Esophagus (tissue), 2 donors: ENCODE data around the gene HOXC10. TPM values are rescaled to one million over a fixed set of nuclear protein-coding genes. Genes with fewer than 3 reads are reported as not detected.

Source experiments
- H3K27ac ChIP-seq, 2 donors: one replicate each; pipeline ENCODE4 v1.5.1; 2013; ENCODE audit warnings: low read depth in 2 of 2, mild to moderate bottlenecking in 2 of 2, inconsistent platforms in 1 of 2, low read length in 1 of 2, moderate library complexity in 1 of 2
- H3K27me3 ChIP-seq, 2 donors: one replicate each; pipeline ENCODE4 v1.6.1; 2013; ENCODE audit warnings: low read length in 2 of 2, control low read depth in 1 of 2, mild to moderate bottlenecking in 1 of 2; ENCODE audit not compliant: insufficient read depth in 2 of 2, control insufficient read depth in 1 of 2
- H3K36me3 ChIP-seq, 2 donors: one replicate each; pipeline ENCODE4 v1.6.1; 2013; ENCODE audit warnings: low read length in 1 of 2; ENCODE audit not compliant: control insufficient read depth in 2 of 2, insufficient read depth in 2 of 2
- H3K4me1 ChIP-seq, 2 donors: one replicate each; pipeline ENCODE4 v1.6.1; 2013; ENCODE audit warnings: low read length in 1 of 2; ENCODE audit not compliant: control insufficient read depth in 2 of 2, insufficient read depth in 2 of 2
- H3K4me3 ChIP-seq, 2 donors: one replicate each; pipeline ENCODE4 v1.5.1; 2013; ENCODE audit warnings: low read length in 2 of 2, mild to moderate bottlenecking in 2 of 2, low read depth in 1 of 2, moderate library complexity in 1 of 2
- H3K9me3 ChIP-seq, 2 donors: one replicate each; pipeline ENCODE4 v1.6.1; 2013; ENCODE audit warnings: mild to moderate bottlenecking in 2 of 2, low read depth in 1 of 2, low read length in 1 of 2, moderate library complexity in 1 of 2; ENCODE audit not compliant: control insufficient read depth in 2 of 2, insufficient read depth in 1 of 2
- WGBS, 2 donors: extraction: QIAGEN DNeasy Blood & Tissue Kit; methylation state at CpG; one replicate each; pipeline ENCODE4 v1.1.7; 2013; 5-methylcytosine and 5-hydroxymethylcytosine counted together
- polyA plus RNA-seq, 2 donors: library from polyadenylated mRNA; stranded (reverse); fragments of 200-250 nt; gene quantifications; one replicate each; pipeline ENCODE4 v1.2.3, GENCODE V29; 2013
- donor health status: healthy with polysubstance abuse.
- donor health status: Bipolar disorder and iron deficiency.

Gene HOXC10
- polyA plus RNA-seq, 2 donors: 0.02 to 0.04 TPM

- whole genome bisulfite sequencing, 2 donors: 2 to 3% methylated on average over 12 of the region's 12 CpGs
- Histone ChIP-seq H3K27me3 (peaks cover 0 to 4% of the 10 kb centered on the region in 2 donors), H3K4me1 (peaks cover 0 to 10% of the 10 kb centered on the region in 2 donors), H3K27ac (peak within 1 kb of the TSS; percentile 42 to 86), H3K9me3 (no peaks in the 10 kb centered on the region), H3K36me3 (no peaks in the 10 kb centered on the region), H3K4me3 (peak within 1 kb of the TSS; percentile 29 to 53)
These were observed 47.7 kb downstream of the HOXC10 start, which contains the start of gene HOXC5 for GRCh38 chr12:54032627-54033100. Gene HOXC5, plus strand, starts transcription at chr12:54033050. Its CDS starts 73 bp downstream, at chr12:54033123.

GRCh38 chr12:54033106-54033979 is 48.4 kb downstream of the HOXC10 start:
- H3K36me3 ChIP-seq: no peaks in the 10 kb centered on the region
- H3K4me3 ChIP-seq: peak overlapping the region; percentile 29 to 53
- H3K27ac ChIP-seq: peak overlapping the region; percentile 42 to 86
- no peaks in the 10 kb centered on the region for H3K9me3 ChIP-seq
- peaks cover 0 to 13% of the 10 kb centered on the region in 2 donors for H3K4me1 ChIP-seq
- peaks cover 0 to 4% of the 10 kb centered on the region in 2 donors for H3K27me3 ChIP-seq
- 2 to 3% methylated on average over 46 to 61 of the region's 61 CpGs for WGBS, 2 donors

GRCh38 chr12:54033980-54034784 is 49.2 kb downstream of the HOXC10 start:
- Histone ChIP-seq H3K9me3 (no peaks in the 10 kb centered on the region), H3K27me3 (peaks cover 0 to 4% of the 10 kb centered on the region in 2 donors), H3K27ac (peak overlapping the region; percentile 38 to 42), H3K4me3 (peak overlapping the region; percentile 19 to 53), H3K4me1 (peaks cover 0 to 18% of the 10 kb centered on the region in 2 donors), H3K36me3 (no peaks in the 10 kb centered on the region)
- 11 to 18% methylated on average over 54 to 57 of the region's 57 CpGs for WGBS, 2 donors

GRCh38 chr12:54034785-54035310 is 49.9 kb downstream of the HOXC10 start:
- H3K27ac ChIP-seq: peak overlapping the region in 1 of 2 donors; percentile 38
- peak overlapping the region; percentile 19 to 53 for H3K4me3 ChIP-seq
- no peaks in the 10 kb centered on the region for H3K9me3 ChIP-seq
- no peaks in the 10 kb centered on the region for H3K36me3 ChIP-seq
- WGBS, 2 donors: 42 to 48% methylated on average over 22 of the region's 22 CpGs
- no peaks in the 10 kb centered on the region for H3K27me3 ChIP-seq
- peaks cover 0 to 18% of the 10 kb centered on the region in 2 donors for H3K4me1 ChIP-seq

GRCh38 chr12:54035568-54036264 is 50.8 kb downstream of the HOXC10 start:
- peaks cover 0 to 18% of the 10 kb centered on the region in 2 donors for H3K4me1 ChIP-seq
- no peaks in the 10 kb centered on the region for H3K9me3 ChIP-seq
- WGBS, 2 donors: 58 to 71% methylated on average over 6 of the region's 6 CpGs
- no peaks in the 10 kb centered on the region for H3K36me3 ChIP-seq
- H3K27ac ChIP-seq: no peak overlapping the region
- H3K4me3 ChIP-seq: no peak overlapping the region
- no peaks in the 10 kb centered on the region for H3K27me3 ChIP-seq

GRCh38 chr12:54036620-54037359 is 51.8 kb downstream of the HOXC10 start:
- H3K36me3 ChIP-seq: no peaks in the 10 kb centered on the region
- WGBS, 2 donors: 47 to 60% methylated on average over 14 of the region's 14 CpGs
- peaks cover 0 to 18% of the 10 kb centered on the region in 2 donors for H3K4me1 ChIP-seq
- no peaks in the 10 kb centered on the region for H3K27me3 ChIP-seq
- no peaks in the 10 kb centered on the region for H3K9me3 ChIP-seq
- peak overlapping the region; percentile 14 to 85 for H3K27ac ChIP-seq
- H3K4me3 ChIP-seq: peak overlapping the region in 1 of 2 donors; percentile 23

- Histone ChIP-seq H3K36me3 (no peaks in the 10 kb centered on the region), H3K4me3 (peak overlapping the region in 1 of 2 donors; percentile 23), H3K27ac (peak overlapping the region; percentile 78 to 91), H3K4me1 (peaks cover 0 to 15% of the 10 kb centered on the region in 2 donors), H3K27me3 (no peaks in the 10 kb centered on the region), H3K9me3 (no peaks in the 10 kb centered on the region)
- 44 to 51% methylated on average over 14 of the region's 14 CpGs for whole genome bisulfite sequencing, 2 donors
These were observed 52.7 kb downstream of the HOXC10 start for GRCh38 chr12:54037360-54038283.
